ENCODE measurements around the gene CSK.

CSK gene

GRCh38 chr15:74845208-74845568 lies 63.3 kb downstream of the CSK start:
- no peak for DNase-seq

- no peak for DNase-seq
Observed at GRCh38 chr15:74845581-74845980, 63.7 kb downstream of the CSK start.

GRCh38 chr15:74847432-74847831 lies 65.6 kb downstream of the CSK start:
- DNase-seq = no peak

GRCh38 chr15:74850393-74850792 lies 68.5 kb downstream of the CSK start:
- DNase-seq = no peak

- no peak for DNase-seq
Observed at GRCh38 chr15:74851960-74852359, 70.1 kb downstream of the CSK start.
